ENCODE measurements around the gene TSPAN17.
A peak's percentile ranks its signal among the peaks of the same experiment; 100 is the strongest.
"Not testable (repeated sequence)": the region's sequence is repeated elsewhere in the genome, so short reads cannot be mapped to it uniquely, and the experiment has no call there.

The TSPAN17 gene, protein sequence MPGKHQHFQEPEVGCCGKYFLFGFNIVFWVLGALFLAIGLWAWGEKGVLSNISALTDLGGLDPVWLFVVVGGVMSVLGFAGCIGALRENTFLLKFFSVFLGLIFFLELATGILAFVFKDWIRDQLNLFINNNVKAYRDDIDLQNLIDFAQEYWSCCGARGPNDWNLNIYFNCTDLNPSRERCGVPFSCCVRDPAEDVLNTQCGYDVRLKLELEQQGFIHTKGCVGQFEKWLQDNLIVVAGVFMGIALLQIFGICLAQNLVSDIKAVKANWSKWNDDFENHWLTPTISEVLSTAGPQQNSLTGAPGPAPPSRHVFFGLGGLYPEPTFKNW

GRCh38 chr5:176647030-176647842, at the start of gene TSPAN17:
Gene TSPAN17 (plus strand): TSS chr5:176647484. CDS start chr5:176647616, 132 bp downstream.
- H3K27ac Mint-ChIP-seq: peak within 1 kb of the TSS; percentile 89
- no peaks in the 10 kb centered on the region for H3K9me3 Mint-ChIP-seq
- peak within 1 kb of the TSS; percentile 90 for H3K4me3 Mint-ChIP-seq
- peaks cover 42% of the 10 kb centered on the region for H3K4me1 Mint-ChIP-seq (ENCODE audit: low read depth)
- peaks cover 5% of the 10 kb centered on the region for H3K36me3 Mint-ChIP-seq (ENCODE audit: low read depth)
- H3K27me3 Mint-ChIP-seq (ENCODE audit: low read depth): no peaks in the 10 kb centered on the region

GRCh38 chr5:176599749-176600430, 47.4 kb upstream of the TSPAN17 start:
- not testable (repeated sequence) for H3K36me3 Mint-ChIP-seq (ENCODE audit: low read depth); H3K4me3 Mint-ChIP-seq; H3K27ac Mint-ChIP-seq; H3K9me3 Mint-ChIP-seq; H3K4me1 Mint-ChIP-seq (ENCODE audit: low read depth)
- peaks cover 15% of the 10 kb centered on the region for H3K27me3 Mint-ChIP-seq (ENCODE audit: low read depth)

- no peak overlapping the region for H3K4me3 Mint-ChIP-seq
- H3K9me3 Mint-ChIP-seq: no peaks in the 10 kb centered on the region
- H3K36me3 Mint-ChIP-seq (ENCODE audit: low read depth): no peaks in the 10 kb centered on the region
Observed at GRCh38 chr5:176601901-176602482, 45.3 kb upstream of the TSPAN17 start.

GRCh38 chr5:176603091-176603490, 44.2 kb upstream of the TSPAN17 start:
- Mint-ChIP-seq H3K27ac (no peak overlapping the region), H3K36me3 (ENCODE audit: low read depth) (no peaks in the 10 kb centered on the region), H3K4me3 (no peak overlapping the region), H3K27me3 (ENCODE audit: low read depth) (peaks cover 15% of the 10 kb centered on the region), H3K4me1 (ENCODE audit: low read depth) (peaks cover 1% of the 10 kb centered on the region), H3K9me3 (no peaks in the 10 kb centered on the region)

More at GRCh38 chr5:176601901-176602482, 45.3 kb upstream of the TSPAN17 start:
- Mint-ChIP-seq H3K4me1 (ENCODE audit: low read depth) (no peaks in the 10 kb centered on the region), H3K27me3 (ENCODE audit: low read depth) (peaks cover 15% of the 10 kb centered on the region), H3K27ac (no peak overlapping the region)

DNA sequence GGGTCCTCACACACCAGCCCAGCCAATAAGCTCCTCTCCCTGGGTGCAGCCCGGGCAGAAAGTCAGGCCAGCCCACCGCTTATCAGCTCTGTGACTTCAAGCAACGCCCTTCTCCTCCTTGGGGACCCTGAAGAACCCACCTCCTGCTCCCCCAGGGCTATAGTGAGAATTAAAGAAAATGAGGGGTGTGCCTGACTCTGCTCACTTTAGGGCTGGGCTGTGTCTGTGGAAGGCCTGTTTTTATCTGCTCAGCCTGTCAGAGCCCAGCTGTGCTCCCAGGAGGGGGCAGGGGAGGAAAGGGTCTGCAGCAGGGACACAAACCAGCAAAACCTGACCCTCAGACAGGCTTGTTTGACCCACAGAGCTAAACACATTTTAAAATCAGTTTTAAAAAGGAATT, 41.3 kb upstream of the TSPAN17 start:
- Mint-ChIP-seq H3K4me3 (no peak overlapping the region), H3K9me3 (no peaks in the 10 kb centered on the region), H3K4me1 (ENCODE audit: low read depth) (peaks cover 16% of the 10 kb centered on the region), H3K36me3 (ENCODE audit: low read depth) (peaks cover 3% of the 10 kb centered on the region), H3K27me3 (ENCODE audit: low read depth) (peaks cover 29% of the 10 kb centered on the region), H3K27ac (no peak overlapping the region)

GRCh38 chr5:176606875-176607274, 40.4 kb upstream of the TSPAN17 start:
- Mint-ChIP-seq H3K27ac (no peak overlapping the region), H3K4me3 (no peak overlapping the region), H3K4me1 (ENCODE audit: low read depth) (peaks cover 16% of the 10 kb centered on the region), H3K27me3 (ENCODE audit: low read depth) (peaks cover 33% of the 10 kb centered on the region), H3K36me3 (ENCODE audit: low read depth) (peaks cover 3% of the 10 kb centered on the region), H3K9me3 (no peaks in the 10 kb centered on the region)

- Mint-ChIP-seq H3K9me3 (no peaks in the 10 kb centered on the region), H3K36me3 (ENCODE audit: low read depth) (peaks cover 3% of the 10 kb centered on the region), H3K4me3 (no peak overlapping the region), H3K27me3 (ENCODE audit: low read depth) (peaks cover 34% of the 10 kb centered on the region), H3K27ac (no peak overlapping the region), H3K4me1 (ENCODE audit: low read depth) (peaks cover 16% of the 10 kb centered on the region)
Observed at GRCh38 chr5:176608142-176608705, 39.1 kb upstream of the TSPAN17 start.

DNA sequence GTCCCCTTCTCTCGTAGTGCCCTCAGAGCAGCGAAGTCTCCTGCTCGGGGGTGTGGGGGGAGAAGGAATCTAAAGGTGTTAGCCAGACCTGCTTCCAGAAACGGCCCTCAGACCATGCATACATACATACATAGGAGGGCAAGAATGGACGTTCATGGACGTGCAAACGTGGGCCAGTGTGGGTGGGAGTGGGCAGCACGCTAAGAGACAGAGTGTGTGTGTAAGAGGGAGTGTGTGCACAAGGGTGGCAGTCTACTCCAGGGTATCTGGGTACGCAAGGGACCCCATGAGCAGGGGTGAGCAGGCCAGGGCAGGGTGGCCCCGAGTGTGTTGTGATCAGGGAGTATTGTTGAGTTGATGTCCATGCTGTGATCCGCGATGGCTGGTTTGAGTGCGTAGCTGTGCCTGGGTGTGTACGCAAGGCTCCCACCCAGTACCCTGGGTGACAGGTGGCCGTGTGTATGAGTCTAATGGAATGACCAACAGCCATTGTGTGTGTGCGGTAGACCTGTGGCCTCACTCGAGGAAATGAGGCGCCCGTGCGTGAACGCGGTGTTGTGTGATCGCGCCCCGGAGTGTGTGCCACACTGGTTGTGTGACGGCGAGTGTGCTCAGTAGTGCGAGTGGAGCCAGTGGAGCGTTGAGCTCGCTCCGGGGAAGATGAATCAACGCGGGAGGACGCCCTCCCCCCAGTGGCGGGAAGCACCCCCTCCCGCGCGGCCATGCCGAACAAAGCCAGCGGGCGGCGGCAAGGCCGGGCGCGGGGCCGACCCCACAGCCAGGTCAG, 38.2 kb upstream of the TSPAN17 start:
- H3K36me3 Mint-ChIP-seq (ENCODE audit: low read depth): peaks cover 3% of the 10 kb centered on the region
- H3K27ac Mint-ChIP-seq: peak overlapping the region; percentile 82
- H3K4me3 Mint-ChIP-seq: peak overlapping the region; percentile 93
- H3K4me1 Mint-ChIP-seq (ENCODE audit: low read depth): peaks cover 16% of the 10 kb centered on the region
- peaks cover 37% of the 10 kb centered on the region for H3K27me3 Mint-ChIP-seq (ENCODE audit: low read depth)
- no peaks in the 10 kb centered on the region for H3K9me3 Mint-ChIP-seq

DNA sequence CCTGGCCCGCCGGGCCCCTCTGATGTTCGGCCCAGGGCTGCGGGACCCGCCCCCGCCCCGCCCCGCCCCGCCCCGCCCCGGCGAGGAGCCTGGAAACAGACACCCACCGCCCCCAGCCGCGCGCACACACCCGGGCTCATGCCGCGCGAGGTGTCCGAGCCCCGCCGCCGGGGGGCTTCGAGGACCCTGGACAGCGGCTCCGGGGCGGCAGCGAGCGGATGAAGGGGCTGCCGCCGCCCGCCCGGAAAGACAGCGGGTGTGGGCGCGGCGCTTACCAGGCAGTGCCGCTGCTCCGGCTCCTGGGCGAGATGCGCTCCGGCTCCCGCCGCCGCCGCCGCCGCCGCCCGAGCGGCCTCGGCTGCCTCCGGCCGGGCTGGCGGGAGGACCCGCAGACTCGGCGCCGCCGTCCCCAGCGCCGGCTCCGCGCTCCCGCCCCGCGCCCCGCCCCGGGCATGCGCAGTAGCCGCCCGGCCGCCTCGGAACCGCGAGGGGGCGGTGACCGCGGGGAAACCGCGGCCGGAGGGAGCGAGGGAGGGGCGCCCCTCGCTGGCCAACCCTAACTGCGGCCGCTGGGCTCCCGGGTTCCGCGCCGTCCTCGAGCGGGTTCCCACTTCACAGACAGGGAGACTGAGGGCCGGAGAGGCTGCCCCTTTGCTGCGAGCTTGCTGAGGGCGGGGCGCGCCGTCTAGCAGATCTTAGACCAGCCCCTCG, 37.4 kb upstream of the TSPAN17 start, which contains the start of gene GPRIN1:
GPRIN1 (minus strand) TSS at position 433 of the 711 bp plus-strand sequence. CDS start 10,322 bp downstream, outside the sequence.
- Mint-ChIP-seq H3K4me3 (peak within 1 kb of the TSS; percentile 93), H3K27me3 (ENCODE audit: low read depth) (peaks cover 42% of the 10 kb centered on the region), H3K36me3 (ENCODE audit: low read depth) (peaks cover 3% of the 10 kb centered on the region), H3K4me1 (ENCODE audit: low read depth) (peaks cover 16% of the 10 kb centered on the region), H3K27ac (peak within 1 kb of the TSS; percentile 82), H3K9me3 (no peaks in the 10 kb centered on the region)

- peak overlapping the region; percentile 49 for H3K27ac Mint-ChIP-seq
- H3K4me1 Mint-ChIP-seq (ENCODE audit: low read depth): peaks cover 16% of the 10 kb centered on the region
- no peaks in the 10 kb centered on the region for H3K9me3 Mint-ChIP-seq
- H3K36me3 Mint-ChIP-seq (ENCODE audit: low read depth): peaks cover 3% of the 10 kb centered on the region
- H3K27me3 Mint-ChIP-seq (ENCODE audit: low read depth): peaks cover 46% of the 10 kb centered on the region
- peak overlapping the region; percentile 71 for H3K4me3 Mint-ChIP-seq
Observed at GRCh38 chr5:176610435-176610773, 36.9 kb upstream of the TSPAN17 start.

GRCh38 chr5:176611435-176611834, 35.8 kb upstream of the TSPAN17 start:
- H3K4me3 Mint-ChIP-seq: no peak overlapping the region
- H3K9me3 Mint-ChIP-seq: no peaks in the 10 kb centered on the region
- H3K27me3 Mint-ChIP-seq (ENCODE audit: low read depth): peaks cover 56% of the 10 kb centered on the region
- H3K4me1 Mint-ChIP-seq (ENCODE audit: low read depth): peaks cover 16% of the 10 kb centered on the region
- no peak overlapping the region for H3K27ac Mint-ChIP-seq
- peaks cover 3% of the 10 kb centered on the region for H3K36me3 Mint-ChIP-seq (ENCODE audit: low read depth)

GRCh38 chr5:176612008-176612407, 35.3 kb upstream of the TSPAN17 start:
- peaks cover 3% of the 10 kb centered on the region for H3K36me3 Mint-ChIP-seq (ENCODE audit: low read depth)
- H3K4me3 Mint-ChIP-seq: no peak overlapping the region
- peaks cover 16% of the 10 kb centered on the region for H3K4me1 Mint-ChIP-seq (ENCODE audit: low read depth)
- no peaks in the 10 kb centered on the region for H3K9me3 Mint-ChIP-seq
- H3K27me3 Mint-ChIP-seq (ENCODE audit: low read depth): peaks cover 62% of the 10 kb centered on the region
- no peak overlapping the region for H3K27ac Mint-ChIP-seq

GRCh38 chr5:176612855-176613254, 34.4 kb upstream of the TSPAN17 start:
- H3K4me1 Mint-ChIP-seq (ENCODE audit: low read depth): peaks cover 15% of the 10 kb centered on the region
- no peaks in the 10 kb centered on the region for H3K9me3 Mint-ChIP-seq
- H3K27me3 Mint-ChIP-seq (ENCODE audit: low read depth): peaks cover 70% of the 10 kb centered on the region
- no peak overlapping the region for H3K27ac Mint-ChIP-seq
- no peak overlapping the region for H3K4me3 Mint-ChIP-seq
- H3K36me3 Mint-ChIP-seq (ENCODE audit: low read depth): peaks cover 3% of the 10 kb centered on the region

Measured in T-helper 1 cell treated with Interleukin-12 subunit alpha and Interleukin-12 subunit beta and Interleukin-4 antibody, amounts not matched to agents 30 μg/mL and 1 μg/mL, for 36 hours (primary cell).